GM12878 (cell line): ENCODE results near the gene SNRK.

Experiments
- EP300 ChIP-seq, 2 experiments: fragments of 150-350 bp in 1 of 2; IDR thresholded peaks; 2 replicates each; pipeline ENCODE4 v1.6.1; 2011 to 2012; ENCODE audit warnings: low read depth in 2 of 2, low read length in 2 of 2, borderline replicate concordance in 1 of 2, improper control_type of control experiment in 1 of 2, inconsistent platforms in 1 of 2; ENCODE audit not compliant: control insufficient read depth in 1 of 2
- MTA2 ChIP-seq: fragments of 450-650 bp; IDR thresholded peaks from 2 replicates; pipeline ENCODE4 v1.6.1; 2016; ENCODE audit warnings: low read depth, mild to moderate bottlenecking, moderate library complexity
- POLR2A ChIP-seq: IDR thresholded peaks from 2 replicates; pipeline ENCODE4 v1.6.1; 2011; ENCODE audit warnings: low read depth, mild to moderate bottlenecking, low read length

DNA sequence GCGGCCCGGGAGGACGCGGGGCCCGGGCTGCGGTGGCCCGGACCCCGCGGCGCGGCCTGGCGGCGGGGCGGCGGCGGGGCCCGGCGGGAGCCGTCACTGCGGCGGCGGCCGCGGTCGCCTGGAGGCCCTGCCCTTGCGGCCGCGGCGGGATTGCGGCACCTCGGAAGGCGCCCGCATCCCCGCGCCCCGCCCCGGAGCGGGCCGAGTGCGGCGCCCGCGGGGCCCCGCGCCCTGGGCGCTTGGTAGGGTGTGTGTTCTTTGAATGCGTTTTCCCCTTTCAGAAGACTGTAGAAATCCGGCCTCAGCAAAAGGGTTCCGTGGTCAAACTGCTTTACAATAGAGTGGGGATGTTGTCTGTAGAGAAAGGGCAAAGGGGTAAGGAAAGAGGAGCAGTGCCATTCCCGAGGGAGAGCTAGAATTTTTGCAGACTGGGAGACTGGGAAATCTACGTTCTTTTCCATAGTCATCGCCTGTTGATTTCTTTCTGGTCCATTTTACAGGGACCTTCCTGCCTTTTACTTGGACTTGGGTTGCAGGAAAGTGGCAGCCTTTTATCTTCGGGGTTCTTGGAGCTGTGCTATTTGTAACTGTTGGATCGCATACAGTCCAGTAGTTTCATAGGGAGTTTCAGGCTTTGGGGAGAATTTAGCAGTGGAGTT lies 630 bp downstream of the SNRK start:
- TF ChIP-seq MTA2 = no peak
- TF ChIP-seq EP300 (IDR thresholded peaks at IDR 0.05; ENCODE audit: borderline replicate concordance in 1 of 2, control insufficient read depth in 1 of 2, low read depth in 2 of 2, low read length in 2 of 2) = no peak
- TF ChIP-seq POLR2A = no peak
